Measurements from ENCODE around the gene NUBPL.
"Not testable (repeated sequence)": the region's sequence is repeated elsewhere in the genome, so short reads cannot be mapped to it uniquely, and the experiment has no call there.

The NUBPL gene

GRCh38 chr14:31619440-31619839 is 58.2 kb downstream of the NUBPL start:
- TF ChIP-seq CTCF (conservative IDR thresholded peaks at IDR 0.05; ENCODE audit: low read depth, low read length) = no peak
- no peak overlapping the region for H3K4me3 ChIP-seq (ENCODE audit: low read length)
- DNase-seq (ENCODE audit: low read depth) = no peak

DNA sequence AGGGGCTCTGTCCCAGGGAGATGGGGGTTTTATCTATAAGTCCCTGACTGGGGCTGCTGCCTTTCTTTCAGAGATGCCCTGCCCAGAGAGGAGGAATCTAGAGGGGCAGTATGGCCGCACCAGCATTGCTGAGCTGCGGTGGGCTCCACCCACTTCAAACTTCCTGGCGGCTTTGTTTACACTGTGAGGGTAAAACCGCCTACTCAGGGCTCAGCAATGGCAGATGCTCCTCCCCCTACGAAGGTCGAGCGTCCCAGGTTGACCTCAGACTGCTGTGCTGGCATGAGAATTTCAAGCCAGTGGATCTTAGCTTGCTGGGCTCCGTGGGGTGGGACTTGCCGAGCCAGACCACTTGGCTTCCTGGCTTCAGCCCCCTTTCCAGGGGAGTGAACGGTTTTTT is 59.7 kb downstream of the NUBPL start:
- DNase-seq (ENCODE audit: low read depth); H3K4me3 ChIP-seq (ENCODE audit: low read length): not testable (repeated sequence)

DNA sequence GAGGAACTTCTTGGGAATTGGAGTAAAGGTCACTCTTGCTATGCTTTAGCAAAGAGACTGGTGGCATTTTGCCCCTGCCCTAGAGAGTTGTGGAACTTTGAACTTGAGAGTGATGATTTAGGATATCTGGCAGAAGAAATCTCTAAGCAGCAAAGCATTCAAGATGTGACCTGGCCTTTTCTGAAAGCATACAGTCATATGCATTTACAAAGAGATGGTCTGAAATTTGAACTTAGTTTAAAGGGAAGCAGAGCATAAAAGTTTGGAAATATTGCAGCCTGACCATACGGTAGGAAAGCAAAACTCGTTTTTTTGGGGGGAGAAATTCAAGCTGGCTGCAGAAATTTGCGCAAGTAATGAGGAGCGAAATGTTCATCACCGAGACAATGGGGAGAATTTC is 60.9 kb downstream of the NUBPL start:
- no peak for TF ChIP-seq CTCF (conservative IDR thresholded peaks at IDR 0.05; ENCODE audit: low read depth, low read length)
- H3K4me3 ChIP-seq (ENCODE audit: low read length) = no peak overlapping the region
- DNase-seq (ENCODE audit: low read depth) = no peak

DNA sequence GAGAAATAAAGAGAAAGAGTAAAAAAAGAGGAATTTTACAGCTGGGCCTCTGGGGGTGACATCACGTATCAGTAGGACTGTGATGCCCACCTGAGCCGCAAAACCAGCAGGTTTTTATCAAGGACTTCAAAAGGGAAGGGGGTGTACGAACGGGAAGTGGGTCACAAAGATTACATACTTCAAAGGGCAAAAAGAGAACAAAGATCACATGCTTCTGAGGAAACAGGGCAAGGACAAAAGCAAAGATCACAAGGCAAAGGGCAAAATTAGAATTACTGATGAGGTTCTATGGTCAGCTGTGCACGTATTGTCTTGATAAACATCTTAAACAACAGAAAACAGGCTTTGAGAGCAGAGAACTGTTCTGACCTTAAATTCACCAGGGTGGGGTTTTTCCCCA is 91.7 kb downstream of the NUBPL start:
- DNase-seq (ENCODE audit: low read depth); H3K4me3 ChIP-seq (ENCODE audit: low read length): not testable (repeated sequence)

- no peak for TF ChIP-seq CTCF (conservative IDR thresholded peaks at IDR 0.05; ENCODE audit: low read depth, low read length)
- no peak for DNase-seq (ENCODE audit: low read depth)
- no peak overlapping the region for H3K4me3 ChIP-seq (ENCODE audit: low read length)
These were observed 96.7 kb downstream of the NUBPL start for GRCh38 chr14:31657917-31658316.

GRCh38 chr14:31659278-31659677 is 98.1 kb downstream of the NUBPL start:
- DNase-seq (ENCODE audit: low read depth) = no peak
- no peak for TF ChIP-seq CTCF (conservative IDR thresholded peaks at IDR 0.05; ENCODE audit: low read depth, low read length)
- H3K4me3 ChIP-seq (ENCODE audit: low read length) = no peak overlapping the region

DNA sequence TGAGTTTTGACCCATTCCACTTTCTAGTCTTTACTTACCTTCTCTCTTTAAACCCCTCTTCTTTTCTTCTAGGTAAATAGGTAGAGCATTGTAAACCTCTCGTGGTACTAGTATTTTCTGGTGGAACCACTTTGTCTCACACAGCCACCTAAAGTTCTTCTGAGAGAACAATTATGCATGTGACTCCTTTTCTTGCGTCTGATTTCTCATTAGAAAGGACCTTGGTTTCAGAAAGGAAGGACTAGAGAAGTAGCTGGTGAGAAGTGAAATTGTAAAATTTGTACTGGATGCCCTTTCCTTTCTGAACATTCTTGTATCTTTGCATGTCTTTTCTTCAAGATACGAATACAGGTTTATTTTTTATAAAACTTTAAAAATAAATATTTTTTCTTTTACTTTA is 99.0 kb downstream of the NUBPL start:
- no peak overlapping the region for H3K4me3 ChIP-seq (ENCODE audit: low read length)
- TF ChIP-seq CTCF (conservative IDR thresholded peaks at IDR 0.05; ENCODE audit: low read depth, low read length) = no peak
- no peak for DNase-seq (ENCODE audit: low read depth)

- DNase-seq (ENCODE audit: low read depth) = no peak
- TF ChIP-seq CTCF (conservative IDR thresholded peaks at IDR 0.05; ENCODE audit: low read depth, low read length) = no peak
- H3K4me3 ChIP-seq (ENCODE audit: low read length) = no peak overlapping the region
These were observed 99.5 kb downstream of the NUBPL start for GRCh38 chr14:31660728-31661127.
